HepG2 (cell line): Measurements from ENCODE around the gene RAP2A. TPM values are rescaled to one million over a fixed set of nuclear protein-coding genes. Genes with fewer than 3 reads are reported as not detected.

Experiments
- AGO2 ChIP-seq: fragments of 200-400 bp; formaldehyde crosslinking; optimal IDR thresholded peaks from 2 replicates; pipeline ENCODE3; 2017; ENCODE audit warnings: mild to moderate bottlenecking, low read depth, low read length, moderate library complexity
- ARID3A ChIP-seq: IDR thresholded peaks from 2 replicates; pipeline ENCODE4 v1.6.1; 2012; ENCODE audit warnings: low read depth, low read length, improper control_type of control experiment
- CERS6 ChIP-seq: sonication (generic); formaldehyde crosslinking; IDR thresholded peaks from 2 replicates; pipeline ENCODE4 v1.5.0; 2020; ENCODE audit warnings: missing genetic modification reagents
- HCFC1 ChIP-seq: fragments of 150-350 bp; IDR thresholded peaks from 2 replicates; pipeline ENCODE4 v1.6.1; 2014; ENCODE audit warnings: low read depth, low read length
- SETDB1 ChIP-seq: sonication (generic); formaldehyde crosslinking; IDR thresholded peaks from 2 replicates; pipeline ENCODE4 v1.5.1; 2020; ENCODE audit warnings: missing genetic modification reagents, mild to moderate bottlenecking, borderline replicate concordance
- TFE3 ChIP-seq: IDR thresholded peaks from 2 replicates; pipeline ENCODE4 v1.6.1; 2016
- ZNF451 ChIP-seq: sonication (generic); formaldehyde crosslinking; IDR thresholded peaks from 2 replicates; pipeline ENCODE4 v1.5.0; 2020; ENCODE audit warnings: mild to moderate bottlenecking, missing genetic modification reagents
- ZNF513 ChIP-seq: sonication (generic); formaldehyde crosslinking; conservative IDR thresholded peaks from 2 replicates; pipeline ENCODE4 v1.5.0; 2020; ENCODE audit warnings: missing genetic modification reagents
- ZNF687 ChIP-seq: sonication (generic); formaldehyde crosslinking; IDR thresholded peaks from 2 replicates; pipeline ENCODE4 v1.5.1; 2020; ENCODE audit warnings: mild to moderate bottlenecking, missing genetic modification reagents, moderate library complexity
- ZNF704 ChIP-seq: sonication (generic); formaldehyde crosslinking; IDR thresholded peaks from 2 replicates; pipeline ENCODE4 v1.8.1; 2023; ENCODE audit warnings: mild to moderate bottlenecking, inconsistent platforms, moderate library complexity, missing genetic modification reagents, borderline replicate concordance
- ZNF773 ChIP-seq: sonication (generic); formaldehyde crosslinking; IDR thresholded peaks from 2 replicates; pipeline ENCODE4 v1.4.0; 2020; ENCODE audit warnings: missing genetic modification reagents, borderline replicate concordance
- ZXDC ChIP-seq: sonication (generic); formaldehyde crosslinking; IDR thresholded peaks from 2 replicates; pipeline ENCODE4 v1.5.0; 2020; ENCODE audit warnings: mild to moderate bottlenecking, missing genetic modification reagents
- polyA plus RNA-seq, 8 experiments: library from polyadenylated mRNA; depleted of rRNA in 3 of 8; stranded (reverse) in 7 of 8; unstranded in 1 of 8; fragments of >200 nt; fragmentation: Illumina TruSeq in 4 of 8; extraction: Trizol in 4 of 8; gene quantifications; 2 replicates each; pipeline versions ENCODE4 v1.2.1 to v1.2.3, GENCODE V29; 2011 to 2016; ENCODE audit warnings: low read depth in 4 of 8, missing spikeins in 1 of 8, mixed read lengths in 1 of 8; ENCODE audit not compliant: insufficient read depth in 1 of 8
- total RNA-seq, 5 experiments: library from RNA; depleted of rRNA; stranded (reverse); fragments of >200 nt; fragmentation: Illumina TruSeq; extraction: Trizol; gene quantifications; 2 replicates each; pipeline ENCODE4 v1.2.3, GENCODE V29; 2016; ENCODE audit warnings: low read depth in 1 of 5

The RAP2A gene
- total and polyA plus RNA-seq, 2 of the 13 experiments (the other 11 are each of a cell fraction or from before 2014, with no cell fraction given): 9.9 to 23.1 TPM

GRCh38 chr13:97434397-97435201 lies 630 bp downstream of the RAP2A start (continued):
- TF ChIP-seq ZNF513: no peak
- TF ChIP-seq HCFC1: no peak
- peak; percentile 79; the same call in 1 of the 2 replicates for TF ChIP-seq ZNF451
- TF ChIP-seq ZNF773 (CRISPR knock-in tag): no peak
- TF ChIP-seq AGO2: no peak
- TF ChIP-seq SETDB1 (CRISPR knock-in tag): no peak
- 0 out of 2 replicates have a peak, but pooled peaks have one; percentile 33 for TF ChIP-seq TFE3 (CRISPR knock-in tag)
- no peak for TF ChIP-seq ZNF704 (CRISPR knock-in tag)
- TF ChIP-seq CERS6 (CRISPR knock-in tag): no peak; the same call in 1 of the 2 replicates
- TF ChIP-seq ZNF687: peak; percentile 76
- no peak for TF ChIP-seq ARID3A
- no peak for TF ChIP-seq ZXDC
